Nucleus accumbens (tissue), 56 donors: ENCODE results near the gene PRAMEF7.
"Not testable (repeated sequence)": the region's sequence is repeated elsewhere in the genome, so short reads cannot be mapped to it uniquely, and the experiment has no call there.

Experiments
- DNase-seq, 56 donors: peaks; one replicate each; lab custom pipeline; 2025; lab: John Stamatoyannopoulos, UW

Gene PRAMEF7

GRCh38 chr1:12916310-12916709 lies at the start of gene PRAMEF7:
TSS of gene PRAMEF7 (plus strand) at chr1:12916610. CDS start at chr1:12917693, 1,083 bp downstream.
- not testable (repeated sequence) for DNase-seq

- not testable (repeated sequence) for DNase-seq
These were observed 38.0 kb upstream of the PRAMEF7 start for GRCh38 chr1:12878453-12878852.

- not testable (repeated sequence) for DNase-seq
These were observed 30.3 kb upstream of the PRAMEF7 start, which contains the start of gene PRAMEF4 for GRCh38 chr1:12886101-12886500. TSS of gene PRAMEF4 (minus strand) at chr1:12886201. CDS start at chr1:12883394, 2,807 bp downstream.

GRCh38 chr1:12898170-12898569 lies 18.2 kb upstream of the PRAMEF7 start, which contains the start of gene PRAMEF10:
TSS of gene PRAMEF10 (minus strand) at chr1:12898270. CDS start at chr1:12895847, 2,423 bp downstream.
- not testable (repeated sequence) for DNase-seq

- not testable (repeated sequence) for DNase-seq
These were observed 17.2 kb upstream of the PRAMEF7 start for GRCh38 chr1:12899186-12899585.

- DNase-seq: not testable (repeated sequence)
These were observed 12.4 kb upstream of the PRAMEF7 start for GRCh38 chr1:12903793-12904572.

GRCh38 chr1:12921749-12922148 lies 5.3 kb downstream of the PRAMEF7 start:
- DNase-seq: not testable (repeated sequence)

GRCh38 chr1:12924368-12924767 lies 8.0 kb downstream of the PRAMEF7 start:
- DNase-seq: not testable (repeated sequence)

GRCh38 chr1:12947480-12947879 lies 31.1 kb downstream of the PRAMEF7 start, which contains the start of gene PRAMEF6:
TSS of gene PRAMEF6 (minus strand) at chr1:12947580. CDS start at chr1:12942518, 5,062 bp downstream.
- DNase-seq: not testable (repeated sequence)
